GM12891 (cell line): Measurements from ENCODE around the gene PSMG3.

Experiments used
- DNase-seq: peaks from one replicate; pipeline ENCODE4 v3.0.0; 2011; ENCODE audit warnings: low spot score; ENCODE audit not compliant: insufficient read length
- FAIRE-seq: peaks from 2 replicates; lab custom pipeline; 2011; peaks lifted over from hg19 to GRCh38; lab: Jason Lieb, UNC
- PAX5 ChIP-seq: IDR thresholded peaks from 2 replicates; pipeline ENCODE4 v1.6.1; 2011; ENCODE audit warnings: low read length, moderate library complexity, mild to moderate bottlenecking; ENCODE audit not compliant: insufficient read depth, severe bottlenecking
- POLR2A ChIP-seq: IDR thresholded peaks from 2 replicates; pipeline ENCODE4 v1.6.1; 2011; ENCODE audit warnings: low read depth, low read length, control low read depth
- POLR2AphosphoS5 ChIP-seq: IDR thresholded peaks from 2 replicates; pipeline ENCODE4 v1.6.1; 2011; ENCODE audit warnings: low read depth, low read length, control low read depth
- POU2F2 ChIP-seq: IDR thresholded peaks from 2 replicates; pipeline ENCODE4 v1.6.1; 2011; ENCODE audit warnings: low read depth, mild to moderate bottlenecking, control low read depth, low read length, moderate library complexity
- SPI1 ChIP-seq: IDR thresholded peaks from 2 replicates; pipeline ENCODE4 v1.6.1; 2011; ENCODE audit warnings: low read depth, low read length, control low read depth
- TAF1 ChIP-seq: IDR thresholded peaks from 2 replicates; pipeline ENCODE4 v1.6.1; 2011; ENCODE audit warnings: low read depth, low read length, control low read depth

The PSMG3 gene

DNA sequence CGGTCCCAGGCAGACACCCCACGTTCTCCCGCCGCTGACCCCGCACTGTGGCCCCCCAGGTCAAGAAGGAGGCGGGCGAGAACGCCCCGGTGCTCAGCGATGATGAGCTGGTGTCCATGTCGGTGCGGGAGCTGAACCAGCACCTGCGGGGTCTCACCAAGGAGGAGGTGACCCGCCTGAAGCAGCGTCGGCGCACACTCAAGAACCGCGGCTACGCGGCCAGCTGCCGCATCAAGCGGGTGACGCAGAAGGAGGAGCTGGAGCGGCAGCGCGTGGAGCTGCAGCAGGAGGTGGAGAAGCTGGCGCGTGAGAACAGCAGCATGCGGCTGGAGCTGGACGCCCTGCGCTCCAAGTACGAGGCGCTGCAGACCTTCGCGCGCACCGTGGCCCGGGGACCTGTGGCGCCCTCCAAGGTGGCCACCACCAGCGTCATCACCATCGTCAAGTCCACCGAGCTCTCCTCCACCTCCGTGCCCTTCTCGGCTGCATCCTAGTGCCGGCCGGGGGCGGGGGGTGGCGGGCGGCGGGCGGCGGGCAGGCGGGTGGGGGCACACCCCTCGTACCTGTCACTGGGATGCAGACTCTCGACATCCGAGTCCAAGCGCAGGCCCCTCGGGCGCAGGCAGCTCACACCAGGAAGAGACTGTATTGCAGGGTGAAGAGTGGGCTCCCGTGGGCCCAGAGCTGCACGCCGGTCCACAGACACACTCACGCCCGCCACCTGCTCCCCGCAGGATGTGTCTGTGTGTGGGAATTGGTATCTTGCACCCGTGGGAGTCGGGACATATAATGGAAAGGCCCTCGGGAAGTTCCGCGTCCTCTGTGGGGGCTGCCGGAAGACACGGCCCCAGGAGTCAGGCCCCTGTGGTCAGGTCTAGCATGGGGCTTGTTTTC lies 29.7 kb downstream of the PSMG3 start:
- DNase-seq (no peak), FAIRE-seq (no peak)
- TF ChIP-seq SPI1 (no peak), TAF1 (no peak), PAX5 (no peak), POLR2AphosphoS5 (no peak), POLR2A (no peak), POU2F2 (no peak)

DNA sequence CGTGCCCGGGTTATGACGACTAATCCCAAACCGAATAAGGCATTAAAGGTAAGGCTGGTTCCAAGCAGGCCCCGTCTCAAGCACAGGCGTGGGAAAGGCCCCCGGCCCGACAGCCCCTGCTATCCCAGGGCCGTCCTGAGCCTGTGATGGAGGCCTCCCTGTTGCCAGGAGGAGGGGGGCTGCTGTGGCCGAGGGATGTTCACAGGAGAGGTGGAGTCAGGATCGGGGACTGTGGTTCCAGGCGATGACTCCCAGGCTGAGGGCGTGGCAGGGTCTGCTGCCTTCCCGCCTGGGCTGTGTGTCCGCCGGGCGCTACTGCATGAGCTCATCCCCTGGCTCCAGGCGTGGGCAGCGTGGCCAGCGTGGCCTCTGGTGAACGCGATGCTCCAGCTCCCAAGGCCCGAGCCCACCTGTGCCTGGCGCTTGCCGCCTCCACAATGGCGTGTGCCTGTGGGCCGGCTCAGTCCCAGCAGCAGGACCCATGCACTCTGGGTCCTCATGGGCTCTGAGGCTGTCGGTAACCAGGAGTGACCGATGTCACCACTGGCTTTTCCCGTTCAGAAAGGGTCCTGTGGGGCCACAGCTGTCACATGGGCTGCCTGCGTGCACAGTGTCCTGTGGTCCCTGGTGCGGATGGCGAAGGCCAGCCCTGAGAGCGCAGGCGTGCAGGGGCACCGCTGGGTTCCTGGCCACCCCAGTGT lies 30.5 kb downstream of the PSMG3 start:
- DNase-seq (no peak), FAIRE-seq (no peak)
- no peak for TF ChIP-seq POU2F2
- TF ChIP-seq SPI1: no peak
- no peak for TF ChIP-seq TAF1
- TF ChIP-seq POLR2AphosphoS5: no peak
- TF ChIP-seq POLR2A: no peak

- no peak for FAIRE-seq
- no peak for DNase-seq
Measured at GRCh38 chr7:1538544-1539180, 31.2 kb downstream of the PSMG3 start.

DNA sequence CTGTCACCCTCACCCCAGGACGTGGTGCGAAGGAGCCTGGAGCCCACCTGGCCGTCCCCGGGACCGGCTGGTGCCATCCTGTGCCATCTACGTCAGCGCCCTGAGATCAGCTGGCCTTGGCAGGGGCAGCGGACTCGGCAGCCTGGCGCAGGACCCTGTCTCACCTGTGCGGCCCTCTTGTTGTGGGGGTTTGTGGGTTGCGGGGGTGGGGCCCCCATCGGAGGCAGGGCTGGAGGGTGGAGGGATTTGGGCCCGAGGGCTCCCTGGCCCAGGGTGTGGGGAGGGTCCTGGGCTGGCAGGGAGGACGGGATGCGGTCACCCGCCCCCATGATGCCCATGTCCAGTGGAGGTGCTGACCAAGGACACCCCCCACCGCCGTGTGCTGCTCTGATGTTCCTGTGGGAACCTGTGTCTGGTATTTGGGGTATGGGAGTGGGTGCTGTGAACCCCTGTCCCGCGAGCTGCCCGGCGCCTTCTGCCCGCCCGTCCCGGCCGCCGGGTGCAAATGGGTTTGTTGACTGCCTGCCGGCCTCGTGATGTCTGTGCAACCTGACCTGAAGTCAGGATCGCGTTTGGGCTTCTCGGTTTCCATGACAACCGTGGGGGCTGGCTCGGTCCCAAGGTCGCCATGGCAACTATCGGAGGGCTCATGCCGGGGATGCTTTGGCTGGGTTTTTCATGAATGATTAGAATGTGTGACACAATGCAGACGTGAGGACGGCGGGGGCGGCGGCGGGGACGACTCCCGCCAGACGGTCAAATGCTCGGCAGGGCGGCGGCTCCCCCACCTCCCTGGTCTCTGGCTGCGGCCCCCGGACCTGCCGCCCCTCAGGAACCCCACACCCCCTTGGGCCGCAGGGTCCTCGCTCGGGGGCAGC lies 32.1 kb downstream of the PSMG3 start:
- TF ChIP-seq POU2F2 (no peak), TAF1 (no peak), POLR2A (no peak), POLR2AphosphoS5 (no peak), PAX5 (no peak)
- FAIRE-seq: no peak

More at GRCh38 chr7:1538544-1539180, 31.2 kb downstream of the PSMG3 start:
- TF ChIP-seq POU2F2: no peak
- TF ChIP-seq SPI1: no peak
- TF ChIP-seq POLR2AphosphoS5: no peak
- no peak for TF ChIP-seq POLR2A
- no peak for TF ChIP-seq TAF1
- TF ChIP-seq PAX5: no peak

GRCh38 chr7:1536743-1537534 lies 32.9 kb downstream of the PSMG3 start:
- no peak for TF ChIP-seq SPI1
- TF ChIP-seq POLR2A: no peak
- no peak for TF ChIP-seq TAF1
- no peak for TF ChIP-seq POU2F2
- no peak for TF ChIP-seq PAX5
- no peak for TF ChIP-seq POLR2AphosphoS5
- FAIRE-seq (no peak), DNase-seq (no peak)

More for the DNA sequence above, 32.1 kb downstream of the PSMG3 start:
- DNase-seq: no peak

DNA sequence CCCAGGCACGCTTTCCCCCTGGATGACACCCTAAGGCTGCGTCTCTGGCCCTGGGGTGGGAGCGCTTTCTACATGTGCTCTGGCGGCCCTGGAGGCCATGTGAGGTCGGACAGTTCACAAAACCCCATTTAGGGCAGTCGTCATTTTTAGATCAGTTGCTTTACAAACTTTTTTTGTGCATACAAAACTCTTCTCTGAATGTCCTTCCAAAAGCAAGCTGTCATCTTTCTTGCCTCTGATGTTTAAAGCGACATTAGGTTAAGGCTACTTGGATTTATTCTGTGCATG lies 33.4 kb downstream of the PSMG3 start:
- TF ChIP-seq POLR2AphosphoS5 (no peak), POU2F2 (no peak), TAF1 (no peak), SPI1 (no peak), PAX5 (no peak), POLR2A (no peak)
- FAIRE-seq: no peak
- DNase-seq: no peak

DNA sequence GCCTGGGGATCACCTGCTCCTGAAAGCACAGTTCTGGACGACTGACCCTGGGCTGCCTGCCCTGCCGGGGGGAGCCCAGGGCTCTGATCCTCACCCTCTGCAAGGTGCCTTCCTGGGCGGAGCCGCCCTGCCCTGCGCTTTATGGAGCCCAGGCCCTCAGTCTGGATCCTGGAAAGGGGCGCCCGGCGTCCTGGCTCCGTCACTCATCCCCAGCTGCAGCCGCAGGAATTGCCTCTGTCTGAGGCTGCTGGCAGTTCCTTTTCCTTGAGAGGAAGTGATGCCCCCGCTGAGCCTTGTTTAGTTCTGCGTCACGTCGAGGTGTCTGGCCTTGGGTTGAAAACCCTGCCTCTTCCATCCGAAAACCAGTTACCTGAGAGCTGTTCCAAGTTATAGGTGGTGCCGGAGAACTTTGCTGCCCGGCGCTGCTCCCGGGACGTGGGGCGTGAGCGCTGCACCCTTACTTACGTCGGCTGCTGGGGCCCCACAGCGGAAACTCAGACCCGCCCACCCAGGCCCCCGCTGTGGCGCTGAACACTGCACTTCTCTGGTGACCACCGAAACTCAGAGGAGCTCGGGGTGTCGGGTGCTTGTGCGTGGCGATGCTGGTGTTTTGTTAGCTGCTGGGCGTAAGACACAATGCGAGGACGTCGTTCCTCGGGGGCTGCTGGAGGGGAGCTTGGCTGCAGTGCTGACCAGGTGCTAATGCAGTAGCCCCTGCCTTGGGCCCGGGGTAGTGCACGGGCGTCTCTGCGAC lies 34.0 kb downstream of the PSMG3 start:
- DNase-seq (no peak), FAIRE-seq (no peak)
- TF ChIP-seq SPI1 (no peak), POLR2AphosphoS5 (no peak), PAX5 (no peak), POU2F2 (no peak), POLR2A (no peak), TAF1 (no peak)
